ENCODE data around the gene CHAF1B.

GRCh38 chr21:36347962-36348328 lies 37.2 kb upstream of the CHAF1B start:
- TF ChIP-seq EZH2 (IDR thresholded peaks at IDR 0.05; ENCODE audit: borderline replicate concordance, control insufficient read depth, low read depth, low read length) (no peak), MAX (IDR thresholded peaks at IDR 0.05; ENCODE audit: low read depth, low read length) (no peak), CTCF (IDR thresholded peaks at IDR 0.05 in 2 of 3, conservative IDR thresholded peaks at IDR 0.05 in 1 of 3; ENCODE audit: control insufficient read depth in 2 of 3, extremely low read depth in 1 of 3, insufficient read depth in 1 of 3, low read depth in 3 of 3, low read length in 3 of 3) (no peak), REST (IDR thresholded peaks at IDR 0.05; ENCODE audit: low read depth, low read length) (no peak)

Measured in GM12878 (cell line).